UCSD-AML1 (cell line): ENCODE results near the gene HEXD.
A peak's percentile ranks its signal among the peaks of the same experiment; 100 is the strongest.
"Not testable (repeated sequence)": the region's sequence is repeated elsewhere in the genome, so short reads cannot be mapped to it uniquely, and the experiment has no call there.

Source experiments
- DNase-seq: peaks from one replicate; lab custom pipeline; 2025; ENCODE audit not compliant: unreplicated experiment; lab: John Stamatoyannopoulos, UW

HEXD gene

GRCh38 chr17:82439829-82440365 lies 21.8 kb downstream of the HEXD start:
- DNase-seq: no peak

GRCh38 chr17:82440469-82440981 lies 22.4 kb downstream of the HEXD start:
- DNase-seq: no peak

- DNase-seq: no peak
These were observed 23.0 kb downstream of the HEXD start for GRCh38 chr17:82440991-82441627.

- no peak for DNase-seq
These were observed 23.7 kb downstream of the HEXD start for GRCh38 chr17:82441691-82442487.

DNA sequence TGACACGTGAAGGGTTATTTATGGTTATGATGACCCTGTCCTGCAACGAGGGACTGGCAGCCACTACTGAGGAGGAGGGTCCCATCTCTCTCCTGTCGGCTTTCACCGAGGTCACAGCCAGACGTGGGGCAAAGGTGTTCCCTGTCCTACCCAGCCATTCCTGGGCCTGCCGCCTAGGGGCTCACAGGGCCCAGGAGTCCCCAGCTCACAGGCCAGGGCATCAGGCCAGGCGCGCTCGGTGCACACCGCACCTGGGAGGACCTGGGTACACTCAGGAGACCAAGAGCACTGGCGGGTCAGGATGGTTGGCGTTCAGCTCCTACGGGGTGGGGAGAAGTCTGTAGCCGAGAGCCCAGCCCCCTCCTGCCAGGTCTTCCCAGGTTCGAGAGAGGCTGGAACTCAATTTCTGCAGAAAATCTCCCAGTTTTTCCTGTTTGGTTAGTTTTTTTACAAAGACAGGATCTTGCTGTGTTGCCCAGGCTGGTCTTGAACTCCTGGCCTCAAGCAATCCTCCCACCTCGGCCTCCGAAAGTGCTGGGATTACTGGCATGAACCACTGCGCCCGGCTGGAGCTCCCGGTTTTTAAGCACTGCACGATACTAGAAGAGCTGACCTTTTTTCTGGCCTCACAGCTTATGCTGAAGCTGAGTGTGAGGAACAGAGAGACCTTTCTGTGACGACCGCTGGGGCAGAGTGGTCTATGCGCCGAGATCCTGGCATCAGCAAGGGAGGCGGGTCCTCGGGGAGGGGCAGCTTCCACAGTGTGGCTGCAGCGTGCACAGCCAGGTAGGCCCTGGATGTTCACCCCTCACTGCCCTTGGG lies 24.7 kb downstream of the HEXD start:
- DNase-seq: no peak

- DNase-seq: no peak
These were observed 25.5 kb downstream of the HEXD start for GRCh38 chr17:82443465-82444283.

DNA sequence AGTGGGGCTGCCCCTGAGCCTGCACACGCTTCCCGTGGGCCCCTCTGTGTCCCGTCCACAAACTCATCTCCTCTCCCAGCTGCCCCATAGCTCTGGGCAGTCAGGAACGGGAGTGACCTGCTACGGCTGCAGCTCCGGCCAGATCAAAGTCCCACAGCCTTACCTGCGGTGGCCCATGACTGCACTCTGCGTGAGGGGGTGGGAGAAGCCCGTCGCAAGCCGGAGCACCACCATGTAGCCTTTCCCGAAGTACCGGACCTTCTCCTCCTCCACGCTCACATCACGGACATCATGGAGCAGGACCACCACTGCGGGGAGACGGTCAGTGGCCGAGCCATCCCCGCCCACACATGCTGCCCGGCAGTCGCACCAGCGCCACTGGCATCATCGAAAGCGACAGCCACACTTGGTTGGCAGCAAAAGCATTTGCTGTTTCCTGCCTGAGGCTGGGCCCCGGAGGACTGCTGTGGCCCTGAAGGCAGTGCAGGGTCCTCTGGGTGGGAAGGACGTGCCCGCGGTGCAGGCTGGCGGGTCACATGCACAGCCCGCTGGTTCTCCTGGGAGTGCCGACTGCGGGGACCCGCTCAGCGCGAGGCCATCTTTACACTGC lies 26.2 kb downstream of the HEXD start:
- DNase-seq: no peak

- no peak for DNase-seq
These were observed 26.9 kb downstream of the HEXD start for GRCh38 chr17:82444941-82445521.

DNA sequence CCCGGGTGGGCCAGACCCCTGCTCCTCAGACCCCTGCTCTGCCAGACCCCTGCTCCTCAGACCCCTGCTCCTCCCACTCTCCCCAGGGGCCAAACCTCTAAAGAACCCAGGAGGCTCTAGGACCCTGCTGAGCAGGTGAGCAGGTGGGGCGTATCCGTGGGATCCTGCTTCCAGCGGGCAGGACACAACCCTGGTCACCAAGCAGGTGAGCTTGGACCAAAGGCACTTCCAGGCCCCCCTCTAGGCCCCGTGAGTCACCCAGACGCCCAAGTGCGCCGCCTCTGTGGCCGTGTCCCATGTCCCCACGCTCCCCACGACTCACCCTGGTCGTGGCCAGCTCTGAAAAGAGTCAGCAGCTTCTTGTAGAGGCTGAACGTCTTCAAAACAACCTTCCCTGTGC lies 27.4 kb downstream of the HEXD start:
- DNase-seq: no peak

- DNase-seq: no peak
These were observed 28.0 kb downstream of the HEXD start for GRCh38 chr17:82446124-82446523.

DNA sequence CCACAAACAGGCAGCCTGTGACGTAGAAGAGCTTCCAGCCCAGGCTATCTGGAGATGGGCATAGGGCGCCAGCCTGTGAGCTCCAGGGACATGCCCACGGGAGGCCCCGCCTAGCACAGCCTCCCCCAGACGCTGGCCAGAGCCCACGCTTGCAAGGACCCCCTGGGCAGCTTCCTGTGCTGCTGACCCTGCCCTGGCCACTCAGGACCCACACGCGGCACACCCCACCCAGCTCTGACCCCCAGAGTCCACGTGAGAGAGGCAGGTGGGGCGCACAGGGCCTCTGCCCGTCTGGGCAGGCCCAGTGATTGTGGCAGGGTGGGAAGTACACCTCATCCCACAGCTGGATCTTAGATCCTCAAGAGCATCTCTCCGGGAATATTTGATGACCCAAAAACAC lies 28.5 kb downstream of the HEXD start:
- DNase-seq: no peak

- DNase-seq: no peak
These were observed 29.7 kb downstream of the HEXD start for GRCh38 chr17:82447876-82448275.

- DNase-seq: peak; percentile 31
These were observed 31.2 kb downstream of the HEXD start for GRCh38 chr17:82449131-82449882.

DNA sequence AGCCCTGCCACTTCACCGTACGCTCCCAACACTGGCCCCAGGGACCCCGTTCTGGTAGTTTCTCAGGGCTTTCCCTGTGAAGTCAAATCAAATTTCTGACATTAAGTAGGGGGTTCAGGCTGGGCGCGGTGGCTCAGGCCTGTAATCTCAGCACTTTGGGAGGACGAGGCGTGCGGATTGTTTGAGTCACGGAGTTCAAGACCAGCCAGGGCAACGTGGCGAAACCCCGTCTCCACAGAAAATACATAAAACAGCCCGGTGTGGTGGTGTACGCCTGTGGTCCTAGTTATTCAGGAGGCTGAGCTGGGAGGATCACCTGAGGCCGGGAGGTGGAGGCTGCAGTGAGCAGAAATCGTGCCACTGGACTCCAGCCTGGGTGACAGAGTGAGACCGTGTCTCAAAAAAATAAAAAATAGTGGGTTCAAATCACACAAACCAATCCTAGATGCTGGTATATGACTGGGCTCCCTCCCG lies 31.8 kb downstream of the HEXD start:
- no peak for DNase-seq

DNA sequence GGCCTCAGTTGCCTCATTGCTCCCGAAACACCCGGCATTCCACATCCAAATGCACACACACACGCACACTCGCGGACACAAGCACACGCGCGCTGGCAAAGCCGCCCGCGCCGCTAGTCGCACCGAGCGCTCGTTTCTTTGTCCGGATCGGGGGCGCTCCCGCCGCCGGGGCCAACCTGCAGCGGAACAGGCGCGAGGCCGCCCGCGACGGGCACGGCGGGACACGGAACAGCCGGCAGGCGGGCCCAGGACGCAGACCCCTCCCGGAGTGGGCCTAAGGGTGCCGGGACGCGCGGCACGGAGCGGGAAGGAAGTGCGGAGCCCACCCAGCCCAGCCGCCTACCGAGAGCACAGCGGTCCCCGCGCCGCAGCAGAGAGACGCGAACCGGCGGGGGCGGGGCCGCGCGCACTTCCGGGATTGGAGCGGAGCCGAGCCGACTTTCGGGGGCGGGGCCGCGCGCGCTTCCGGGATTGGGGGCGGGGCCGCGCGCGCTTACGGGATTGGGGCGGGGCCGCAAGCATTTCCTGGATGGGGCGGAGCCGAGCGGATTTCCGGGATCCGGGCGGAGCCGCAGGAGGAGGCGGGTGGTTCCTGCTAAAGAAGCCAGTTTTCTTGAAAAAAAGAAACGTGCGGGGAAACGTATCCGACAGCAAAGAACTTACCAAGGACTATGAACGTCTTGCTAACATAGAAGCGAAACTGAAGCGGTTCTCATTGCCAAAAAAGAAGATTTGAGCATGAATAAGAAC lies 32.4 kb downstream of the HEXD start, which contains the start of gene CYBC1:
Gene CYBC1, minus strand, starts transcription at position 396 of the 750 bp plus-strand sequence. CDS start 1,498 bp downstream, outside the sequence.
- DNase-seq: peak; percentile 96

- DNase-seq: no peak
These were observed 34.0 kb downstream of the HEXD start for GRCh38 chr17:82452162-82452561.

GRCh38 chr17:82453151-82453550 lies 35.0 kb downstream of the HEXD start:
- not testable (repeated sequence) for DNase-seq

DNA sequence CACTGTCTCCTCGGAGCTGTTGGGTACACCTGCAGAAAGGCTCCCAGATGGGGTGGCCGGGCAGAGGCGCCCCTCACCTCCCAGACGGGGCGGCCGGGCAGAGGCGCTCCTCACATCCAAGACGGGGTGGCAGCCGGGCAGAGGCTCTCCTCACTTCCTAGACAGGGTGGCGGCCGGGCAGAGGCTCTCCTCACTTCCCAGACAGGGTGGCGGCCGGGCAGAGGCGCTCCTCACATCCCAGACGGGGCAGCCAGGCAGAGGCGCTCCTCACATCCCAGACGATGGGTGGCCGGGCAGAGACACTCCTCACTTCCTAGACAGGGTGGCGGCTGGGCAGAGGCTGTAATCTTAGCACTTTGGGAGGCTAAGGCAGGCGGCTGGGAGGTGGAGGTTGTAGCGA lies 35.6 kb downstream of the HEXD start:
- not testable (repeated sequence) for DNase-seq
